ENCODE data around the gene PARD3.
"Not testable (repeated sequence)": the region's sequence is repeated elsewhere in the genome, so short reads cannot be mapped to it uniquely, and the experiment has no call there.

GRCh38 chr10:34427158-34427910 lies 387.8 kb downstream of the PARD3 start:
- not testable (repeated sequence) for TF ChIP-seq CTCF (IDR thresholded peaks at IDR 0.05; ENCODE audit: borderline replicate concordance, extremely low read depth, low read length, poor library complexity, severe bottlenecking); EZH2 (IDR thresholded peaks at IDR 0.05; ENCODE audit: borderline replicate concordance, low read depth, low read length, severe bottlenecking)
